Measurements from ENCODE around the gene ARID1A.

GRCh38 chr1:26743426-26744059 lies 47.7 kb downstream of the ARID1A start:
- TF ChIP-seq, protein P1, sequence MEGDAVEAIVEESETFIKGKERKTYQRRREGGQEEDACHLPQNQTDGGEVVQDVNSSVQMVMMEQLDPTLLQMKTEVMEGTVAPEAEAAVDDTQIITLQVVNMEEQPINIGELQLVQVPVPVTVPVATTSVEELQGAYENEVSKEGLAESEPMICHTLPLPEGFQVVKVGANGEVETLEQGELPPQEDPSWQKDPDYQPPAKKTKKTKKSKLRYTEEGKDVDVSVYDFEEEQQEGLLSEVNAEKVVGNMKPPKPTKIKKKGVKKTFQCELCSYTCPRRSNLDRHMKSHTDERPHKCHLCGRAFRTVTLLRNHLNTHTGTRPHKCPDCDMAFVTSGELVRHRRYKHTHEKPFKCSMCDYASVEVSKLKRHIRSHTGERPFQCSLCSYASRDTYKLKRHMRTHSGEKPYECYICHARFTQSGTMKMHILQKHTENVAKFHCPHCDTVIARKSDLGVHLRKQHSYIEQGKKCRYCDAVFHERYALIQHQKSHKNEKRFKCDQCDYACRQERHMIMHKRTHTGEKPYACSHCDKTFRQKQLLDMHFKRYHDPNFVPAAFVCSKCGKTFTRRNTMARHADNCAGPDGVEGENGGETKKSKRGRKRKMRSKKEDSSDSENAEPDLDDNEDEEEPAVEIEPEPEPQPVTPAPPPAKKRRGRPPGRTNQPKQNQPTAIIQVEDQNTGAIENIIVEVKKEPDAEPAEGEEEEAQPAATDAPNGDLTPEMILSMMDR (IDR thresholded peaks at IDR 0.05): no peak
- no peak for TF ChIP-seq POLR2A (IDR thresholded peaks at IDR 0.05)

Measured in uterus (tissue), 2 donors.